HUES48 (cell line): ENCODE data around the gene TNP2.
A peak's percentile ranks its signal among the peaks of the same experiment; 100 is the strongest.
"Not testable (repeated sequence)": the region's sequence is repeated elsewhere in the genome, so short reads cannot be mapped to it uniquely, and the experiment has no call there.

Source experiments
- H3K27ac ChIP-seq: one replicate; pipeline ENCODE4 v1.7.0; 2013; ENCODE audit warnings: low read depth, low read length, inconsistent platforms
- H3K27me3 ChIP-seq: 2 replicates; pipeline ENCODE4 v1.6.1; 2013; ENCODE audit warnings: mild to moderate bottlenecking, low read length; ENCODE audit not compliant: control insufficient read depth, insufficient read depth
- H3K36me3 ChIP-seq: 2 replicates; pipeline ENCODE4 v1.6.1; 2013; ENCODE audit warnings: low read length; ENCODE audit not compliant: control insufficient read depth, insufficient read depth
- H3K4me1 ChIP-seq: 2 replicates; pipeline ENCODE4 v1.6.1; 2013; ENCODE audit warnings: mild to moderate bottlenecking, low read length; ENCODE audit not compliant: control insufficient read depth, insufficient read depth
- H3K4me3 ChIP-seq: 2 replicates; pipeline ENCODE4 v1.5.1; 2013; ENCODE audit warnings: mild to moderate bottlenecking, low read depth, low read length
- H3K9ac ChIP-seq: 2 replicates; pipeline ENCODE4 v1.6.1; 2013; ENCODE audit warnings: mild to moderate bottlenecking, low read depth, low read length, moderate library complexity
- H3K9me3 ChIP-seq: 2 replicates; pipeline ENCODE4 v1.6.1; 2013; ENCODE audit warnings: low read length; ENCODE audit not compliant: control insufficient read depth, insufficient read depth

Gene TNP2

DNA sequence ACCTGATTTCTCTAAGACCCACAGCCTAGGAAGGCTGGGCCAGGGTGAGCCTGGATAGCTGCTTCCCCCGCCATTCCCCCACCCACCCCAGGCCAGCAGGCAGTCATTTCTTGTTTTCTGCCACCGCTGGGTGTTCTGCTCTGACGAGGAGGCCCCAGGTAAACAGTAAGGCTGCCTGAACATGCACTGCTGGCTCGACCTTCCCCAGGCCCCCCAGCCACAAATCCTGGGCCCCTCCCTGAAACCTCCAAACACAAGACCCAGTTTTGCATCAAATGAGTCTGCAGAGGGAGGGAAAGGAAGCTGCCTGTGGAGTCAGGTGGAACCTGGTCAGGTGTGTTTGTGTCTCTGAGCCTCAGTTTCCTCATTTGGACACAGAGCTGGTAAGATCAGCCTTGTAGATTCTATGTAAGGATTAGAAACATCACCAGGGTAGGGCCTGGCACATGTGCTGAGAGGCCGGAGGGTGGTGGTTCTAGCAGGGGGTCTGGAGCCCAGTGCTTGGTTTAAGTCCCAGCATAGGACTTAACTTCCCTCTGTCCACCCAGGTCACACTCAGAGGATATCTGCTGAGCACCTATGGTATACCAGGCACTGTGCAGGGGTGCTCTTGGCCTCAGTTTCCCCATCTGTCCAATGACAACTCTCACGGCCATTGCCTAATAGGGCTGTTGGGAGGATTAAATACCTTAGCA is 30.9 kb upstream of the TNP2 start:
- H3K27ac ChIP-seq: no peak overlapping the region
- H3K36me3 ChIP-seq: no peaks in the 10 kb centered on the region
- H3K9me3 ChIP-seq: no peaks in the 10 kb centered on the region
- no peaks in the 10 kb centered on the region for H3K27me3 ChIP-seq
- no peak overlapping the region for H3K4me3 ChIP-seq
- H3K4me1 ChIP-seq: peaks cover 19% of the 10 kb centered on the region
- H3K9ac ChIP-seq: no peak overlapping the region

DNA sequence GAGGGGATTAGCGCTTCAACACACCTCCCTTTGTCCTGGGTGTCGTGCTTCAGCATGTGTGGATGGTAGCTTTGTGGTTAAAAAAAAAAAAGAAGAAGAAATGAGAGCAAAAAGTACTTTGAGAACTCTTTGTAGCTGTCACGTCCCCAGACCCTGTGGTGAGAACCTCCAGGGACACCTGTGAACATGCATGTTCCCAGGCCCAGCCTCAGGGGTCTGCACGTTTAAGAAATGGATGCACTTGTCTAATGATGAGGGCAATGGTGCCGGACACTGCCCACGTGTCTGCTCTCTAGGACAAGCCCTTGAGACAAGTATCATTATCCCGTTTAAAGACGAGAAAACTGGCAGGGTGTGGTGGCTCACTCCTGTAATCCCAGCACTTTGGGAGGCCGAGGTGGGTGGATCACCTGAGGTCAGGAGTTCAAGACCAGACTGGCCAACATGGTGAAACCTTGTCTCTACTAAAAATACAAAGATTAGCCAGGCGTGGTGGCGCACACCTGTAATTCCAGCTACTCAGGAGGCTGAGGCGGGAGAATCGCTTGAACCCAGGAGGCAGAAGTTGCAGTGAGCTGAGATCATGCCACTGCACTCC is 29.9 kb upstream of the TNP2 start:
- H3K9me3 ChIP-seq, H3K4me3 ChIP-seq, H3K9ac ChIP-seq, H3K27ac ChIP-seq, H3K27me3 ChIP-seq, H3K36me3 ChIP-seq: not testable (repeated sequence)
- peaks cover 19% of the 10 kb centered on the region for H3K4me1 ChIP-seq

DNA sequence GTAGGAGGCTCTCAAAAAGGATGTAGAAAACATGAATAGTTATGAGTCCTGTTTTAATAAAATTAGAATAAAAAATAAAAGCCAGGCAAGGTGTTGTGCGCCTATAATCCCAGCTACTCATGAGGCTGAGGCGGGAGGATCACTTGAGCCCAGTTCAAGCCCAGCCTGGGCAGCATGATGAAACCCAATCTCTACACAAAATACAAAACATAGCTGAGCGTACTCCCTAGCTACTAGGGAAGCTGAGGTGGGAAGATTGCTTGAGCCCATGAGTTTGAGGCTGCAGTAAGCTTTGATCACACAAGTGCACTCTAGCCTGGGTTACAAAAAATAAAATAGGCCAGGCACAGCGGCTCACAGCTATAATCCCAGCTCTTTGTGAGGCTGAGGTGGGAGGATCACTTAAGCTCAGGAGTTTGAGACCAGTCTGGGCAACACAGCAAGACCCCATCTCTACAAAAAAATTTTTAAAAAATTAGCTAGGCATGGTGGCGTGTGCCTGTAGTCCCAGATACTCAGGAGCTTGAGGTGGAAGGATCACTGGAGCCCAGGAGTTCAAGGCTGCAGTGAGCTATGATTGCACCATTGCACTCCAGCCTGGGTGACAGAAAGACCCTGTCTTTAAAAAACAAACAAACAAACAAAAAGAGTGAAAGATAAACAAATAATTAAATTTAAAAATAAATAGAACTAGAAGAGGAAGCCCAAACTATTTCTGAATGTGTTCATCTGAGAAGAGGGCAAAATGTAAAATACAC is 29.2 kb upstream of the TNP2 start:
- H3K27me3 ChIP-seq: no peaks in the 10 kb centered on the region
- H3K36me3 ChIP-seq: no peaks in the 10 kb centered on the region
- H3K4me1 ChIP-seq: peaks cover 19% of the 10 kb centered on the region
- no peak overlapping the region for H3K27ac ChIP-seq
- H3K4me3 ChIP-seq: no peak overlapping the region
- no peaks in the 10 kb centered on the region for H3K9me3 ChIP-seq
- no peak overlapping the region for H3K9ac ChIP-seq

DNA sequence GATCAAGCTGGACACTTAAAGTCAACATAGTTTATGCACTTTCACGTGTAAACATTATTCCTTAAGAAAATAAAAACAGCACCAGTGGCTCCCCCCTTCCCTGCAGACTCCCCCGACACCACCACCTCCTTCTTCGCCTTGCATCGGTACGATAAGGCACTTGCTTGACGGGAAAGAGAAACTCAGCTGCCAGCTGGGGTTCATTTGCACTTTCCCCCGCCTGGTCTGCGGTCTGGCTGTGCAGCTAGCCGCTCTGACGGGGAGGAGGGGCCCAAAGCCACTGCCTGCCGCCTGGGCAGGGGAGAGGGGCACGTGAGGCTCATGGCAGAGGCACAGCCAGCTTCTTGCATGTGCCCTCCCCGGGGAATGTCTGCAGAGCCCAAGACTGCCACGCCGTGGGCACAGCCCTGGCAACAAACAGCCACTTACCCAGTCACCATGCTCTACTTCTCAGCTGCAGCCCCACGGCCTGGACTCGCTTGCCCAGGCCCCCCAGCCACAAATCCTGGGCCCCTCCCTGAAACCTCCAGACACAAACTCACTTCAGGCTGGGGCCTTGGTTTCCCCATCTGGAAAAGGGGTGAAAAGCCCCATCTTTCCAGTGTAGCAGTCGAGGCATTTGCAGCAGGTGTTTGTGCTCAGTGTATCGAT is 28.5 kb upstream of the TNP2 start:
- no peak overlapping the region for H3K9ac ChIP-seq
- no peaks in the 10 kb centered on the region for H3K9me3 ChIP-seq
- no peak overlapping the region for H3K4me3 ChIP-seq
- H3K27ac ChIP-seq: no peak overlapping the region
- H3K4me1 ChIP-seq: peaks cover 19% of the 10 kb centered on the region
- H3K36me3 ChIP-seq: no peaks in the 10 kb centered on the region
- H3K27me3 ChIP-seq: no peaks in the 10 kb centered on the region

DNA sequence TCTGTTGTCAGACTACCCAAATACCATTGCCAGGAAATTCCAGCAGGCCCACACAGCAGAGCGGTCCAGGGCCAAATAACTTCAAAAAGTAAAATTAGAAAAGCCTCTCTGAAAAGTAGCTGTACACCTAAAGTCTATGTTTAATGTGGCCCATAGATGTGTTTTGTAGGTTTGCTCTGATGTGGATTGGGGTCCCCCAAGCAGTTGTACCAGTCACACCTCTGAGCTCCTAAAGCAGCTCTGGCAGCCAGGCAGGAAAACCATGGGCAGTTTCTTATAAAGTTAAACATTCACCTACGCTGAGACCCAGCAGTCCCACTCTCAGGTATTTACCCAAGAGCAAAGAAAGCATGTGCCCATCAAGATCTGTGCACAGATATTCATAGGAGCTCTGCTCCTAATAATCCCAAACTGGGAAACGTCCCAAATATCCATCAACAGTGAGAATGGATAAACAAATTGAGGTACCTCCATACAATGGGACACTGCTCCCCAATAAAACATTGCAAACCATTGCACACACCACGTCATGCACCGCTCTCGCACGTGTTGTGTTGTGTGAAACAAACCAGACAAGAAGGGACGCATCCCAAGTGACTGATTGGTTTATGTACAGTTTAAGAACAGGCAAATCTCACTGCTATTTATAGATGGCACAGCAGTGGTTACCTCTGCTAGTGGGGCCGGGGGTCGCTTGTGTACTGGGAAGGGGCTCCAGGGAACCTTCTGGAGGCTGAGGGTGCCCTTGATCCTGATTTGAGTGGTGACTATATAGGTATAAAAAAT is 27.8 kb upstream of the TNP2 start:
- Histone ChIP-seq H3K4me3 (no peak overlapping the region), H3K9ac (no peak overlapping the region)

DNA sequence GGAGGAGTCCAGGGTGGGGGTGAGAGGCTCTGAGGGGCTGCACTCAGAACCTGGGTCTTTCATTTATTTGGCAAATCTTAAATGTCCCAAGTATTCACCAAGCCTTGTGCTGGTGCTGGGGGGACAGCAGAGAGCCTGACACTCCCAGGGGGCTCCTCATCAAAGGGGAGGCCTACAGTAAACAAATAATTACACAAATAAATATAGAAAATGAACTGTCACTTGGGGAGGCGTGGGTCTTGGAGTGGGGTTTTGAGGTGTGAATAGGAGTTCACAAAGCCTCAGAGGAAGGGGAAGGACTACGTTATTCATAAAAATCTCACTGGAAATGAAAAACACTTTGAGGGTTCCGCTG is 27.2 kb upstream of the TNP2 start:
- H3K9me3 ChIP-seq: no peaks in the 10 kb centered on the region
- no peak overlapping the region for H3K27ac ChIP-seq
- no peaks in the 10 kb centered on the region for H3K36me3 ChIP-seq
- no peak overlapping the region for H3K9ac ChIP-seq
- H3K4me3 ChIP-seq: no peak overlapping the region
- no peaks in the 10 kb centered on the region for H3K27me3 ChIP-seq
- peaks cover 23% of the 10 kb centered on the region for H3K4me1 ChIP-seq

More for the DNA sequence above, 27.8 kb upstream of the TNP2 start:
- Histone ChIP-seq H3K4me1 (peaks cover 19% of the 10 kb centered on the region), H3K36me3 (no peaks in the 10 kb centered on the region), H3K27me3 (no peaks in the 10 kb centered on the region), H3K27ac (no peak overlapping the region), H3K9me3 (no peaks in the 10 kb centered on the region)

DNA sequence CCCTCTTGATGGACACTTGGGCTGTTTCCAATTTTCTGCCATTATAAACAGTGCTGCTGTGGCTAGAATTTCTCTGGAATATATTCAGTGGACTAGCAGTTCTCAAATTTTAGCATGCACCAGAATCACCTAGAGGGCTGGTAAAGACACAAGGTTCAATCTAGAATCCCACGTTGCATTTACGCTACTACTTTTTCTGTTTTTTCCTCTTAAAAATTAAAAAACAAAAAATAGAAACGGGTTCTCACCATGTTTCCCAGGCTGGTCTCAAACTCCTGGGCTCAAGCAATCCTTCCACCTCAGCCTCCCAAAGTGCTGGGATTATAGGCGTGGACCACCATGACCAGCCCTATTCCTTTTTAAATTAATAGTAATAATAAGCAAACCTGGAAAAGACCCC is 26.5 kb upstream of the TNP2 start:
- Histone ChIP-seq H3K36me3 (no peaks in the 10 kb centered on the region), H3K27me3 (no peaks in the 10 kb centered on the region), H3K27ac (no peak overlapping the region), H3K9ac (no peak overlapping the region), H3K4me1 (peaks cover 23% of the 10 kb centered on the region), H3K9me3 (no peaks in the 10 kb centered on the region), H3K4me3 (no peak overlapping the region)

DNA sequence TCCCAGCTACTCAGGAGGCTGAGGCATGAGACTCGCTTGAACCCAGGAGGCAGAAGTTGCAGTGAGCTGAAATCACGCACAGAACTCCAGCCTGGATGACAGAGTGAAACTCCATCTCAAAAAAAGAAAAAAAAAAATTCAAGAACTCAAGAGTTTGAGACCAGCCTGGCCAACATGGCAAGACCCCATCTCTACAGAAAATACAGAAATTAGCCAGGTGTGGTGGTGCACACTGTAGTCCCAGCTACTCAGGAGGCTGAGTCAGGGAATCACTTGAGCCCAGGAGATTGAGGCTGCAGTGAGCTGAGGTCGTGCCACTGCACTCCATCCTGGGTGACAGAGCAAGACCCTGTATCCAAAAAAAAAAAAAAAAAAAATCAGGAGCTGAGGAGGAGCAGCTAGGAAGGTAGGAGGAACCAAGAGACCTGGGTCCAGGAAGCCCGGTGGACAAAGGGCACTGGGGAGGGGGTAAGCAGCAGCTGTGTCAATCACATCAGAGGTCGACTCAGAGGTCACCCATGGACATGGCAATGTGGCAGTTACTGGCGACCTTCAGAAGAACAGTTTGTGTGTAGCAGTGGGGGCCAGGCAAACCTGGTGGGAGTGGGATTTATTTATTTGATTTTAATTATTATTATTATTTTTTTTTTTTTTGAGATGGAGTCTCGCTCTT is 23.1 kb upstream of the TNP2 start:
- no peak overlapping the region for H3K4me3 ChIP-seq
- no peaks in the 10 kb centered on the region for H3K36me3 ChIP-seq
- H3K9me3 ChIP-seq: no peaks in the 10 kb centered on the region
- no peak overlapping the region for H3K9ac ChIP-seq
- peaks cover 12% of the 10 kb centered on the region for H3K4me1 ChIP-seq
- no peaks in the 10 kb centered on the region for H3K27me3 ChIP-seq
- H3K27ac ChIP-seq: no peak overlapping the region

DNA sequence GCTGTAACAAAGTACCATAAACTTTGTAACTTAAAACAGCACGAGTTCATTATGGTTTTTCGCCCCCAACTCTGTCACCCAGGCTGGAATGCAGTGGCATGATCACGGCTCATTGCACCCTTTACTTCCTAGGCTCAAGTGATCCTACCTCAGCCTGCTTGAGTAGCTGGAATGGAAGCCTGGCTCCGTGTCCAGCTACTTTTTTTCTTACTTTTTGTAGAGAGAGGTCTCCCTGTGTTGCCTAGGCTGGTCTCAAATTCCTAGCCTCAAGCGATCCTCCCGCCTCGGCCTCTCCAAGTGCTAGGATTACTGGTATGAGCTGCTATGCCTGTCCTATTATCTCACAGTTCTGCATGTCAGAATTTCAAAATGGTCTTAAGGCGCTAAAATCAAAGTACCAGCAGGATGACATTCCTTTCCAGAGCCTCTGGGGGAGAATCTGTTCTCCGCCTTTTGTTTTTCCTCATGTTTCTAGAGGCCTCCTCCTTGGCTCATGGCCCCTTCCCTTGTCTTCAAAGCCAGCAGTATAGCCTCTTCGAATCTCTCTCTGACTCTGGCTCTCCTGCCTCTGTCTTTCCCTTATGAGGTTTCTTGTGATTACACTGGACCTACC is 22.1 kb upstream of the TNP2 start:
- Histone ChIP-seq H3K4me3 (no peak overlapping the region), H3K9me3 (no peaks in the 10 kb centered on the region), H3K9ac (no peak overlapping the region), H3K27ac (peak overlapping the region; percentile 51), H3K4me1 (peaks cover 4% of the 10 kb centered on the region; the same call in 1 of the 2 replicates), H3K36me3 (no peaks in the 10 kb centered on the region), H3K27me3 (no peaks in the 10 kb centered on the region)
